ENCODE results near the gene MYCN. TPM values are rescaled to one million over a fixed set of nuclear protein-coding genes. Genes with fewer than 3 reads are reported as not detected.

Gene MYCN
- total RNA-seq, 2 donors from 2014 or later: 0.21 to 0.81 TPM

- Histone ChIP-seq H3K36me3 (no peaks in the 10 kb centered on the region), H3K27ac (no peak overlapping the region), H3K27me3 (replicated peaks; ENCODE audit: insufficient read depth) (no peaks in the 10 kb centered on the region), H3K4me3 (no peak overlapping the region), H3K9me3 (no peaks in the 10 kb centered on the region), H3K4me1 (ENCODE audit: control insufficient read depth in 1 of 2, low read depth in 2 of 2) (peaks cover 0 to 6% of the 10 kb centered on the region in 2 donors)
- no peak for TF ChIP-seq CTCF (IDR thresholded peaks at IDR 0.05)
- ATAC-seq (ENCODE audit: insufficient number of reproducible peaks, low FRiP score, low read depth) (no peak), DNase-seq (ENCODE audit: low spot score) (no peak)
Measured at GRCh38 chr2:15986644-15987043, 46.3 kb downstream of the MYCN start.

GRCh38 chr2:15988733-15989132, 48.4 kb downstream of the MYCN start:
- Histone ChIP-seq H3K27me3 (replicated peaks; ENCODE audit: insufficient read depth) (no peaks in the 10 kb centered on the region), H3K9me3 (no peaks in the 10 kb centered on the region), H3K36me3 (no peaks in the 10 kb centered on the region), H3K4me3 (no peak overlapping the region), H3K4me1 (ENCODE audit: control insufficient read depth in 1 of 2, low read depth in 2 of 2) (peaks cover 0 to 6% of the 10 kb centered on the region in 2 donors), H3K27ac (no peak overlapping the region)
- no peak for ATAC-seq (ENCODE audit: insufficient number of reproducible peaks, low FRiP score, low read depth)
- no peak for TF ChIP-seq CTCF (IDR thresholded peaks at IDR 0.05)
- DNase-seq (ENCODE audit: low spot score): no peak

- H3K4me3 ChIP-seq: no peak overlapping the region
Measured at GRCh38 chr2:15989559-15989958, 49.2 kb downstream of the MYCN start.

GRCh38 chr2:15990151-15991101, 50.1 kb downstream of the MYCN start:
- H3K36me3 ChIP-seq: no peaks in the 10 kb centered on the region
- H3K4me3 ChIP-seq: no peak overlapping the region
- H3K9me3 ChIP-seq: no peaks in the 10 kb centered on the region
- DNase-seq (ENCODE audit: low spot score) (no peak), ATAC-seq (ENCODE audit: insufficient number of reproducible peaks, low FRiP score, low read depth) (no peak)
- no peak for TF ChIP-seq CTCF (IDR thresholded peaks at IDR 0.05)
- H3K27me3 ChIP-seq (replicated peaks; ENCODE audit: insufficient read depth): no peaks in the 10 kb centered on the region
- H3K27ac ChIP-seq: no peak overlapping the region
- H3K4me1 ChIP-seq (ENCODE audit: control insufficient read depth in 1 of 2, low read depth in 2 of 2): no peaks in the 10 kb centered on the region

More at GRCh38 chr2:15989559-15989958, 49.2 kb downstream of the MYCN start:
- Histone ChIP-seq H3K27me3 (replicated peaks; ENCODE audit: insufficient read depth) (no peaks in the 10 kb centered on the region), H3K27ac (no peak overlapping the region), H3K4me1 (ENCODE audit: control insufficient read depth in 1 of 2, low read depth in 2 of 2) (peaks cover 0 to under 1% of the 10 kb centered on the region in 2 donors), H3K36me3 (no peaks in the 10 kb centered on the region), H3K9me3 (no peaks in the 10 kb centered on the region)
- DNase-seq (ENCODE audit: low spot score) (no peak), ATAC-seq (ENCODE audit: insufficient number of reproducible peaks, low FRiP score, low read depth) (no peak)
- no peak for TF ChIP-seq CTCF (IDR thresholded peaks at IDR 0.05)

GRCh38 chr2:15991231-15991630, 50.9 kb downstream of the MYCN start:
- Histone ChIP-seq H3K4me3 (no peak overlapping the region), H3K36me3 (no peaks in the 10 kb centered on the region), H3K9me3 (no peaks in the 10 kb centered on the region), H3K27ac (no peak overlapping the region), H3K4me1 (ENCODE audit: control insufficient read depth in 1 of 2, low read depth in 2 of 2) (no peaks in the 10 kb centered on the region), H3K27me3 (replicated peaks; ENCODE audit: insufficient read depth) (no peaks in the 10 kb centered on the region)
- DNase-seq (ENCODE audit: low spot score): no peak
- ATAC-seq (ENCODE audit: insufficient number of reproducible peaks, low FRiP score, low read depth): no peak
- TF ChIP-seq CTCF (IDR thresholded peaks at IDR 0.05): no peak
